H1 (cell line): ENCODE results near the gene OXCT2. TPM values are rescaled to one million over a fixed set of nuclear protein-coding genes. Genes with fewer than 3 reads are reported as not detected.
A peak's percentile ranks its signal among the peaks of the same experiment; 100 is the strongest.
"Not testable (repeated sequence)": the region's sequence is repeated elsewhere in the genome, so short reads cannot be mapped to it uniquely, and the experiment has no call there.

ENCODE experiments used
- CTCF ChIA-PET: fragments of 300-600 bp; sonication (Branson Sonifier 250); formaldehyde crosslinking; loops from one replicate; lab custom pipeline; 2021; ENCODE audit not compliant: partially characterized antibody; lab: Charles Lee
- POLR2A ChIA-PET: fragments of 300-600 bp; sonication (Branson Sonifier 250); formaldehyde crosslinking; loops from one replicate; lab custom pipeline; 2021; ENCODE audit warnings: inconsistent platforms; ENCODE audit not compliant: partially characterized antibody; lab: Charles Lee
- DNase-seq, 2 experiments: peaks; one replicate each; pipeline versions ENCODE4 v3.0.0 to v3.0.0-alpha.2; 2010 to 2022; ENCODE audit warnings: low spot score in 2 of 2, low read depth in 1 of 2, mixed read lengths in 1 of 2
- FAIRE-seq: peaks from 2 replicates; lab custom pipeline; 2011; peaks lifted over from hg19 to GRCh38; lab: Jason Lieb, UNC
- H2AFZ ChIP-seq: 2 replicates; pipeline ENCODE4 v1.8.1; 2012; ENCODE audit warnings: low read length, inconsistent platforms
- H2AK5ac ChIP-seq: 2 replicates; pipeline ENCODE4 v1.6.1; 2013; ENCODE audit warnings: low read depth, low read length
- H2BK120ac ChIP-seq: replicated peaks from 2 replicates; pipeline ENCODE3; 2013; ENCODE audit warnings: low read depth, low read length, inconsistent platforms
- H2BK12ac ChIP-seq: 2 replicates; pipeline ENCODE4 v1.6.1; 2013; ENCODE audit warnings: low read depth, low read length
- H2BK15ac ChIP-seq: 2 replicates; pipeline ENCODE4 v1.6.1; 2013; ENCODE audit warnings: low read length
- H2BK20ac ChIP-seq: 2 replicates; pipeline ENCODE4 v1.6.1; 2013; ENCODE audit warnings: low read length
- H2BK5ac ChIP-seq: 2 replicates; pipeline ENCODE4 v1.6.1; 2013; ENCODE audit warnings: low read depth, low read length
- H3K14ac ChIP-seq: 2 replicates; pipeline ENCODE4 v1.6.1; 2013; ENCODE audit warnings: inconsistent platforms; ENCODE audit not compliant: insufficient read length
- H3K18ac ChIP-seq: 2 replicates; pipeline ENCODE4 v1.6.1; 2013; ENCODE audit warnings: low read length; ENCODE audit errors: extremely low read depth
- H3K23ac ChIP-seq: 2 replicates; pipeline ENCODE4 v1.6.1; 2013; ENCODE audit warnings: inconsistent platforms; ENCODE audit not compliant: insufficient read length
- H3K23me2 ChIP-seq: 2 replicates; pipeline ENCODE4 v1.6.1; 2013; ENCODE audit warnings: low read depth, low read length
- H3K27ac ChIP-seq: 2 replicates; pipeline ENCODE4 v1.6.1; 2011; ENCODE audit warnings: low read depth, low read length, inconsistent platforms
- H3K27me3 ChIP-seq, 4 experiments: replicated peaks in 1 of 4; 1 replicate in 1 of 4; 2 replicates in 3 of 4; pipeline versions ENCODE4 v1.6.1 to v1.8.1; 2011 to 2013; ENCODE audit warnings: low read length in 3 of 4, mild to moderate bottlenecking in 3 of 4, inconsistent platforms in 2 of 4, mixed read lengths in 2 of 4, moderate library complexity in 1 of 4; ENCODE audit not compliant: control insufficient read depth in 3 of 4, insufficient read depth in 3 of 4; ENCODE audit errors: extremely low read depth in 1 of 4
- H3K36me3 ChIP-seq, 4 experiments: 2 replicates each; pipeline versions ENCODE4 v1.6.1 to v1.8.1; 2011 to 2013; ENCODE audit warnings: mild to moderate bottlenecking in 4 of 4, low read length in 3 of 4, moderate library complexity in 2 of 4, control low read depth in 1 of 4, inconsistent platforms in 1 of 4; ENCODE audit not compliant: insufficient read depth in 4 of 4, control insufficient read depth in 2 of 4
- H3K4ac ChIP-seq: replicated peaks from 2 replicates; pipeline ENCODE3; 2013; ENCODE audit warnings: low read length, low read depth, mixed read lengths, inconsistent platforms; ENCODE audit not compliant: insufficient read length
- H3K4me1 ChIP-seq, 4 experiments: replicated peaks in 1 of 4; 1 replicate in 1 of 4; 2 replicates in 3 of 4; pipeline versions ENCODE4 v1.6.1 to v1.8.1; 2011 to 2013; ENCODE audit warnings: low read length in 3 of 4, inconsistent platforms in 2 of 4, mixed read lengths in 1 of 4; ENCODE audit not compliant: insufficient read depth in 4 of 4, control insufficient read depth in 3 of 4
- H3K4me2 ChIP-seq, 2 experiments: 2 replicates each; pipeline versions ENCODE4 v1.6.1 to v1.8.1; 2011 to 2013; ENCODE audit warnings: low read depth in 2 of 2, low read length in 2 of 2, control low read depth in 1 of 2, inconsistent platforms in 1 of 2, mild to moderate bottlenecking in 1 of 2; ENCODE audit not compliant: insufficient read depth in 1 of 2
- H3K4me3 ChIP-seq, 4 experiments: fragments of 200-600, 300-600 bp in 1 of 4; sonication (generic), shearing (Covaris generic), sonication (Bioruptor Twin) in 1 of 4; 2 replicates each; pipeline versions ENCODE4 v1.5.1 to v1.8.1; 2011 to 2016; ENCODE audit warnings: low read length in 4 of 4, low read depth in 3 of 4, control low read depth in 2 of 4, inconsistent platforms in 2 of 4, mild to moderate bottlenecking in 2 of 4, mixed read lengths in 1 of 4, moderate library complexity in 1 of 4; ENCODE audit not compliant: insufficient read depth in 2 of 4; ENCODE audit errors: extremely low read depth in 1 of 4
- H3K56ac ChIP-seq: replicated peaks from 2 replicates; pipeline ENCODE3; 2013; ENCODE audit warnings: low read depth, mild to moderate bottlenecking, mixed read lengths, low read length, inconsistent platforms; ENCODE audit not compliant: insufficient read length
- H3K79me1 ChIP-seq: 2 replicates; pipeline ENCODE4 v1.6.1; 2013; ENCODE audit warnings: low read depth, low read length, control low read depth
- H3K79me2 ChIP-seq, 2 experiments: 2 replicates each; pipeline versions ENCODE4 v1.6.1 to v1.8.1; 2012 to 2013; ENCODE audit warnings: low read length in 2 of 2, mild to moderate bottlenecking in 2 of 2, inconsistent platforms in 1 of 2; ENCODE audit not compliant: insufficient read depth in 2 of 2, control insufficient read depth in 1 of 2
- H3K9ac ChIP-seq, 4 experiments: replicated peaks in 1 of 4; 1 replicate in 1 of 4; 2 replicates in 3 of 4; pipeline versions ENCODE4 v1.6.1 to v1.8.1; 2011 to 2013; ENCODE audit warnings: low read depth in 3 of 4, low read length in 3 of 4, control low read depth in 2 of 4, mild to moderate bottlenecking in 2 of 4, moderate library complexity in 2 of 4, inconsistent platforms in 1 of 4; ENCODE audit errors: extremely low read depth in 1 of 4
- H3K9me3 ChIP-seq, 2 experiments: 2 replicates each; pipeline versions ENCODE4 v1.6.1 to v1.8.1; 2012 to 2013; ENCODE audit warnings: mild to moderate bottlenecking in 2 of 2, moderate library complexity in 2 of 2, control low read depth in 1 of 2, inconsistent platforms in 1 of 2, low read depth in 1 of 2, low read length in 1 of 2, mixed read lengths in 1 of 2; ENCODE audit not compliant: insufficient read depth in 2 of 2
- H4K20me1 ChIP-seq, 2 experiments: replicated peaks in 1 of 2; 2 replicates each; pipeline versions ENCODE3 to v1.8.1; 2011 to 2013; ENCODE audit warnings: inconsistent platforms in 2 of 2, low read length in 2 of 2, mild to moderate bottlenecking in 1 of 2; ENCODE audit not compliant: insufficient read depth in 2 of 2, control insufficient read depth in 1 of 2
- H4K5ac ChIP-seq: 2 replicates; pipeline ENCODE4 v1.6.1; 2013; ENCODE audit warnings: low read length, low read depth, mixed read lengths, inconsistent platforms; ENCODE audit not compliant: insufficient read length
- H4K8ac ChIP-seq: 2 replicates; pipeline ENCODE4 v1.8.0; 2013; ENCODE audit warnings: mild to moderate bottlenecking, moderate library complexity, low read length, inconsistent platforms; ENCODE audit not compliant: insufficient read depth; ENCODE audit errors: extremely low read depth
- H4K91ac ChIP-seq: replicated peaks from 2 replicates; pipeline ENCODE3; 2013; ENCODE audit warnings: low read length, mixed read lengths, inconsistent platforms; ENCODE audit not compliant: insufficient read length
- WGBS, 2 experiments: shearing (Covaris generic) in 1 of 2; methylation state at CpG; one replicate each; pipeline versions ENCODE4 v1.1.6 to v1.1.7; 2013 to 2015; ENCODE audit warnings: low lambda C conversion rate in 2 of 2, mixed read lengths in 2 of 2, inconsistent platforms in 1 of 2, low coverage in 1 of 2, missing lambda C conversion rate in 1 of 2; ENCODE audit not compliant: insufficient replicate concordance in 2 of 2, insufficient coverage in 1 of 2, insufficient read length in 1 of 2; ENCODE audit errors: extremely low coverage in 1 of 2, missing lambda C conversion rate in 1 of 2; 5-methylcytosine and 5-hydroxymethylcytosine counted together
- polyA plus RNA-seq, 7 experiments: library from polyadenylated mRNA; depleted of rRNA in 3 of 7; stranded (reverse) in 5 of 7; unstranded in 2 of 7; fragments of >200 nt in 5 of 7; fragments of 200-250 nt in 2 of 7; gene quantifications; 1 replicate in 5 of 7; 2 replicates in 1 of 7; 4 replicates in 1 of 7; pipeline versions ENCODE4 v1.2.1 to v1.2.3, GENCODE V29; 2011 to 2013; ENCODE audit warnings: missing spikeins in 2 of 7, mixed read lengths in 2 of 7
- total RNA-seq: library from RNA; stranded (reverse); fragmentation: NEBNext Ultra II Directional; extraction: Animal tissue kit (Norgen Biotek cat#: 25700); gene quantifications from 2 replicates; pipeline ENCODE4 v1.2.1, GENCODE V29; 2021

Gene OXCT2
- total and polyA plus RNA-seq, 2 of the 8 experiments (the other 6 are each of a cell fraction or from before 2014, with no cell fraction given), result 2.6 to 2.9 TPM

GRCh38 chr1:39775141-39775540, 4.0 kb upstream of the OXCT2 start:
- H4K5ac ChIP-seq, H3K23me2 ChIP-seq, DNase-seq, H3K79me2 ChIP-seq, FAIRE-seq, H2BK12ac ChIP-seq, H4K8ac ChIP-seq, H3K18ac ChIP-seq, H3K56ac ChIP-seq, H4K20me1 ChIP-seq, H2BK5ac ChIP-seq, H2AFZ ChIP-seq, H3K27ac ChIP-seq, H2BK120ac ChIP-seq, POLR2A ChIA-PET, H3K4me3 ChIP-seq, H3K36me3 ChIP-seq, H3K23ac ChIP-seq, H2BK20ac ChIP-seq, H3K14ac ChIP-seq, H3K4ac ChIP-seq, H2BK15ac ChIP-seq, H3K4me1 ChIP-seq, H3K9ac ChIP-seq, H3K9me3 ChIP-seq, H3K4me2 ChIP-seq, H4K91ac ChIP-seq, H3K79me1 ChIP-seq, H2AK5ac ChIP-seq: not testable (repeated sequence)
- peaks cover 1 to 12% (median 8%) of the 10 kb centered on the region in 4 experiments; a peak in 6 of 7 replicates for H3K27me3 ChIP-seq
- 96% methylated on average over 7 of the region's 11 CpGs; no CpG with 5 or more reads in 1 of the 2 experiments for WGBS, 2 experiments
- CTCF ChIA-PET, result interaction anchor here (0.6 kb wide), 1 partner anchor 230 kb away, joined by 3 read pairs; no protein-coding TSS in a partner anchor

- not testable (repeated sequence) for H3K14ac ChIP-seq, H2BK12ac ChIP-seq, DNase-seq
Measured at GRCh38 chr1:39773369-39773979, 2.3 kb upstream of the OXCT2 start.

More at GRCh38 chr1:39773369-39773979, 2.3 kb upstream of the OXCT2 start:
- H3K4me2 ChIP-seq, H4K8ac ChIP-seq, CTCF ChIA-PET, H3K36me3 ChIP-seq, H3K18ac ChIP-seq, H3K23ac ChIP-seq, H2AK5ac ChIP-seq, H3K79me1 ChIP-seq, H2BK5ac ChIP-seq, H4K91ac ChIP-seq, H3K4me1 ChIP-seq, H2BK20ac ChIP-seq, H3K23me2 ChIP-seq, H3K4me3 ChIP-seq, H3K9me3 ChIP-seq, H3K79me2 ChIP-seq, H3K56ac ChIP-seq, H4K20me1 ChIP-seq, H4K5ac ChIP-seq, H2AFZ ChIP-seq, H3K4ac ChIP-seq, POLR2A ChIA-PET, H3K9ac ChIP-seq, H3K27ac ChIP-seq, H2BK15ac ChIP-seq, H2BK120ac ChIP-seq: not testable (repeated sequence)
- peaks cover 1 to 14% (median 9%) of the 10 kb centered on the region in 4 experiments; a peak in 6 of 7 replicates for H3K27me3 ChIP-seq
- FAIRE-seq, result peak; percentile 92
- WGBS, 2 experiments, result no CpG with 5 or more reads among the region's 23 CpGs
